ENCODE data around the gene MAPK7.

The MAPK7 gene

DNA sequence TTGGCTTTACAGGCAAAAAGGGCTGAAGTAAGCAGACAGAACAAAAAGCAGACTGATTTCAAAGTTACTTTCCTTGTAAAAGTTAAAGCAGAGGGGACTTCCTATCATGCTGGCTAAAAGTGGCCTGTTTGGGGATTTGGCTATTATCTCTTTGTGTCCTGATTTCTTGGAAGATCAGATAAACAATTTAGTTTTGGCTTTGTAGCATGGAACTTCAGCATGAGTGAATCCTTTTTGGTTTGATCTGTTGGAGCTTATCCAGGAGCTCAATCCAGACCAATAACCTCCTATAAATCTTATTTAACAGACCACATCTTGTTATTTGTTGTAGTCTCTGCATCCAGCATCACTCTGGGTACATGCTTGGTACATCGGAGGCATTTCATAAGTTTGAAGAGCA is 23.9 kb downstream of the MAPK7 start:
- CTCF ChIA-PET: interaction anchor here (0.9 to 1.5 kb wide), 2 partner anchors 9 to 39 kb away, joined by 3 to 6 read pairs; partner anchors contain the start of gene B9D1
- POLR2A ChIA-PET: no interaction called here

DNA sequence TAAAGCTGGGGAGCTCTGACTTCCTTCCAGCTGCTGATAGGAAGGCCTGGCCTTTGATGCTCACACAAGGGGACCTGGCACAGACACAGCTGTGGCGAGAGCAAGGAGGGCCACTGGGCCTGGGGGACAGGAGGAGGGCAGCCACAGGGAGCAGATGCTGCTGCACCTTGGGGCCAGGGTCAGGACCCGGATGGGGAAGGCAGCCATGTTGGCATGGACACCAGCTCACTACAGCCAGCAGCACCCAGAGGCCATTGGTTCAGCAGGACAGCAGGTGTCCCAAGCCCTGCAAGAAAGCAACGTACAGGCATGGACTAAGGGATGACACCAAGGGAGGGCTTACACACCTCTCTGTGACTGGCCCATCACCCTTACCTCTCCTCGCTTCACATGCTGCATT is 24.7 kb downstream of the MAPK7 start:
- POLR2A ChIA-PET: no interaction called here

More for the DNA sequence above, 23.9 kb downstream of the MAPK7 start:
- no peak for DNase-seq (ENCODE audit: low read depth, low spot score)
- no peak overlapping the region for H3K4me3 ChIP-seq (ENCODE audit: low read depth, low read length)
- TF ChIP-seq, protein P1, sequence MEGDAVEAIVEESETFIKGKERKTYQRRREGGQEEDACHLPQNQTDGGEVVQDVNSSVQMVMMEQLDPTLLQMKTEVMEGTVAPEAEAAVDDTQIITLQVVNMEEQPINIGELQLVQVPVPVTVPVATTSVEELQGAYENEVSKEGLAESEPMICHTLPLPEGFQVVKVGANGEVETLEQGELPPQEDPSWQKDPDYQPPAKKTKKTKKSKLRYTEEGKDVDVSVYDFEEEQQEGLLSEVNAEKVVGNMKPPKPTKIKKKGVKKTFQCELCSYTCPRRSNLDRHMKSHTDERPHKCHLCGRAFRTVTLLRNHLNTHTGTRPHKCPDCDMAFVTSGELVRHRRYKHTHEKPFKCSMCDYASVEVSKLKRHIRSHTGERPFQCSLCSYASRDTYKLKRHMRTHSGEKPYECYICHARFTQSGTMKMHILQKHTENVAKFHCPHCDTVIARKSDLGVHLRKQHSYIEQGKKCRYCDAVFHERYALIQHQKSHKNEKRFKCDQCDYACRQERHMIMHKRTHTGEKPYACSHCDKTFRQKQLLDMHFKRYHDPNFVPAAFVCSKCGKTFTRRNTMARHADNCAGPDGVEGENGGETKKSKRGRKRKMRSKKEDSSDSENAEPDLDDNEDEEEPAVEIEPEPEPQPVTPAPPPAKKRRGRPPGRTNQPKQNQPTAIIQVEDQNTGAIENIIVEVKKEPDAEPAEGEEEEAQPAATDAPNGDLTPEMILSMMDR (IDR thresholded peaks at IDR 0.05; ENCODE audit: insufficient read depth, low read length, missing control alignments): no peak

GRCh38 chr17:19404264-19404663 is 26.0 kb downstream of the MAPK7 start:
- H3K4me3 ChIP-seq (ENCODE audit: low read depth, low read length): no peak overlapping the region
- ChIA-PET CTCF (no interaction called here), POLR2A (no interaction called here)
- DNase-seq (ENCODE audit: low read depth, low spot score): no peak
- TF ChIP-seq, protein P1 (IDR thresholded peaks at IDR 0.05; ENCODE audit: insufficient read depth, low read length, missing control alignments): no peak

More for the DNA sequence above, 24.7 kb downstream of the MAPK7 start:
- no peak overlapping the region for H3K4me3 ChIP-seq (ENCODE audit: low read depth, low read length)
- CTCF ChIA-PET: no interaction called here
- DNase-seq (ENCODE audit: low read depth, low spot score): no peak
- TF ChIP-seq, protein P1 (IDR thresholded peaks at IDR 0.05; ENCODE audit: insufficient read depth, low read length, missing control alignments): no peak

DNA sequence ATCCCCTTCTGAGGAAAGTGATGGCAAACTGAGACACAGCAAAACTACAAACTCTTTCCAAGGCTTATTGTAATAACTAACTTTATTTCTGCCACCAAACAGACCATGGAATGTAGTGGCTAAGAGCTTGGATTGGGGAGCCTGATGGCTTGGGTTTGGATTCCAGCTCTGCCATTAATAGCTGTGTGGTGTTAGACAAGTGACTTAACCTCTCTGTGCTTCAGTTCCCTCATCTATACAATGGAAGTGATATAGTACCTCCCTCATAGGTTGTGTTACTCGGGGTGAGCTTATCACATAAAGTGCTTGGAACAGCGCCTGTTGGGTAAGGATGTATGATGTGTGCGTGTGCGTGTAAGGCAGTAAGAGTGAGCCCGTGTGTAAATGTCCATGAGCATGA is 26.8 kb downstream of the MAPK7 start:
- ChIA-PET CTCF (interaction anchor here (0.9 to 2.4 kb wide), 2 partner anchors 8 to 42 kb away, joined by 3 to 6 read pairs; partner anchors contain the start of gene B9D1), POLR2A (no interaction called here)
- TF ChIP-seq, protein P1 (IDR thresholded peaks at IDR 0.05; ENCODE audit: insufficient read depth, low read length, missing control alignments): no peak
- no peak overlapping the region for H3K4me3 ChIP-seq (ENCODE audit: low read depth, low read length)
- no peak for DNase-seq (ENCODE audit: low read depth, low spot score)

DNA sequence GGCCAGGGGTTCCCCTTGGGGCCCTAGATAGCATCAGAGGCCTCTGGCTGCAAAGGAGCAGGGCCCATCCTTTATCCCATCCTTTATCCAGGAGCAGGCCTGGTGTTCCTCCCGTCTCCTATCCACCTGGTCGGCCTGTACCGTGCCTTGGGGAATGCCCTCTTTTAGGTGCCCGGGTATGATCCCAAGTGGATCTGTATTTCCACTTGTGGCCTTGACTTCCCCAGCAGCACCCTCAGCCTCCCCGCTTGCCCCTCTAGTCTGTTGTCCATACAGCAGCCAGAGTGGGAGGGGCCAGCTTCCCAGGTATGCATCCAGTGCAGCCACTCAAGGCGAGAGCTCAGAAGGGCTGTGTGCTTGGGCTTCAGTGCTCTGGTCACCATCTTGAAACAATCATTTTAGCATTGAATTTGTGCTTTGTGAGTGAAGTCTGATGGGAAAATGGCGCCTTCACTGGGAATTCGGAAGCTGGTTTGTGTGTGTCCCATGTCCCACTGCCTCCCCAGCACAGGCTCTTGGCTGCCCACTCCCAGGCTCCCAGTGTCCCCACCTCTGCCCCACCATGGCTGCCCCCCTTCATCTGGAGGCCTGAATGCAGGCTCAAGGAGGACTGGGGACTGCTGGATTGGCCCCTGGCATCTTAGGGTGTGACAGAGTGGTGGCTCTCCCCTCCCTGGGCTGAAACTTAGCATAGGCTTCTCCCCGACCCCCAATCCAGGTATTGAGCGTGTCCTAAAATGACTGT is 29.5 kb downstream of the MAPK7 start:
- CTCF ChIA-PET: interaction anchor here (1.2 to 1.6 kb wide), 2 partner anchors 39 to 54 kb away, joined by 4 read pairs; no protein-coding TSS in a partner anchor

DNA sequence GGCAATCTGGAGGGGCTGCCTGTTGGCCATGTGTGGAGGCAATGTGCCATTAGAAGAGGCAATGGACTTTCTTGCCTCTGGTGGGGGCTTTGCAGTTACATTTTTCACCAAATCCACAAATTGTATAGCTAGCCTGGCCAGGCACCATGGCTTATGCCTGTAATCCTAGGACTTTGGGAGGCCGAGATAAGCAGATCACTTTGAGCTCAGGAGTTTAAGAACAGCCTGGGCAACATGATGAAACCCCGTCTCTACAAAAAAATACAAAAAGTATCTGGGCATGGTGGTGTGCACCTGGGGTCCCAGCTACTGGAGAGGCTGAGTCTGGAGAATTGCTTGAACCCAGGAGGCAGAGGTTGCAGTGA is 30.0 kb downstream of the MAPK7 start:
- ChIA-PET CTCF (no interaction called here), POLR2A (interaction anchor here (2.2 kb wide), 1 partner anchor 21 kb away, joined by 8 read pairs; the partner anchor contains the start of gene MFAP4)
- TF ChIP-seq, protein P1 (IDR thresholded peaks at IDR 0.05; ENCODE audit: insufficient read depth, low read length, missing control alignments): no peak
- DNase-seq (ENCODE audit: low read depth, low spot score): no peak
- H3K4me3 ChIP-seq (ENCODE audit: low read depth, low read length): no peak overlapping the region

More for the DNA sequence above, 29.5 kb downstream of the MAPK7 start:
- POLR2A ChIA-PET: no interaction called here
- no peak for DNase-seq (ENCODE audit: low read depth, low spot score)
- no peak overlapping the region for H3K4me3 ChIP-seq (ENCODE audit: low read depth, low read length)
- TF ChIP-seq, protein P1 (IDR thresholded peaks at IDR 0.05; ENCODE audit: insufficient read depth, low read length, missing control alignments): no peak
